ENCODE results near the gene PDIA6.

DNA sequence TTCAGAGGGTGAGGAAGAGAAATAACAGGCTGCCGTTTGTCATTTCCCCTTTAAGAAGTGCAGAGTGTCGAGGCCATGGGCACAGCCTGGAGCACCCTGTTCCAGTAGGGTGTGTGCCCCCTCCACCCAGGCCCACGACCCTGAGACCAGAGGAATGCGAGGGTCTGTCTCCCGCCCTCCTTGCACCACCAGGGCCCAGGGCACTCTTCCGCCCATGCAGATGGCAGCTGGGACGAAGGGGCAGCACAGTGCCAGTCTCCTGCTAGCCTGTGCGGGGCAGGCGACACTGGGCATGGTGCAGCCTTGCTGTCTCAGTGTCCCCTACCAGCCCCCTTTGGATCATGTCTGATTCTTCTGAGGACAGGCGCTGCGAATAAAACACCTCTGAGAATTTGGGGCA is 15.8 kb upstream of the PDIA6 start:
- TF ChIP-seq, protein P1, sequence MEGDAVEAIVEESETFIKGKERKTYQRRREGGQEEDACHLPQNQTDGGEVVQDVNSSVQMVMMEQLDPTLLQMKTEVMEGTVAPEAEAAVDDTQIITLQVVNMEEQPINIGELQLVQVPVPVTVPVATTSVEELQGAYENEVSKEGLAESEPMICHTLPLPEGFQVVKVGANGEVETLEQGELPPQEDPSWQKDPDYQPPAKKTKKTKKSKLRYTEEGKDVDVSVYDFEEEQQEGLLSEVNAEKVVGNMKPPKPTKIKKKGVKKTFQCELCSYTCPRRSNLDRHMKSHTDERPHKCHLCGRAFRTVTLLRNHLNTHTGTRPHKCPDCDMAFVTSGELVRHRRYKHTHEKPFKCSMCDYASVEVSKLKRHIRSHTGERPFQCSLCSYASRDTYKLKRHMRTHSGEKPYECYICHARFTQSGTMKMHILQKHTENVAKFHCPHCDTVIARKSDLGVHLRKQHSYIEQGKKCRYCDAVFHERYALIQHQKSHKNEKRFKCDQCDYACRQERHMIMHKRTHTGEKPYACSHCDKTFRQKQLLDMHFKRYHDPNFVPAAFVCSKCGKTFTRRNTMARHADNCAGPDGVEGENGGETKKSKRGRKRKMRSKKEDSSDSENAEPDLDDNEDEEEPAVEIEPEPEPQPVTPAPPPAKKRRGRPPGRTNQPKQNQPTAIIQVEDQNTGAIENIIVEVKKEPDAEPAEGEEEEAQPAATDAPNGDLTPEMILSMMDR (IDR thresholded peaks at IDR 0.05) = no peak
- TF ChIP-seq POLR2A (IDR thresholded peaks at IDR 0.05) = no peak
